NCI-H774 (cell line): ENCODE data around the gene FOXJ1.
"Not testable (repeated sequence)": the region's sequence is repeated elsewhere in the genome, so short reads cannot be mapped to it uniquely, and the experiment has no call there.

Experiments
- DNase-seq: peaks from one replicate; lab custom pipeline; 2025; lab: John Stamatoyannopoulos, UW

The FOXJ1 gene, protein sequence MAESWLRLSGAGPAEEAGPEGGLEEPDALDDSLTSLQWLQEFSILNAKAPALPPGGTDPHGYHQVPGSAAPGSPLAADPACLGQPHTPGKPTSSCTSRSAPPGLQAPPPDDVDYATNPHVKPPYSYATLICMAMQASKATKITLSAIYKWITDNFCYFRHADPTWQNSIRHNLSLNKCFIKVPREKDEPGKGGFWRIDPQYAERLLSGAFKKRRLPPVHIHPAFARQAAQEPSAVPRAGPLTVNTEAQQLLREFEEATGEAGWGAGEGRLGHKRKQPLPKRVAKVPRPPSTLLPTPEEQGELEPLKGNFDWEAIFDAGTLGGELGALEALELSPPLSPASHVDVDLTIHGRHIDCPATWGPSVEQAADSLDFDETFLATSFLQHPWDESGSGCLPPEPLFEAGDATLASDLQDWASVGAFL

GRCh38 chr17:76141212-76142038 lies at the start of gene FOXJ1:
Gene FOXJ1 (minus strand): TSS chr17:76141245. CDS start chr17:76140395, 850 bp downstream.
- DNase-seq, result peak; percentile 95

DNA sequence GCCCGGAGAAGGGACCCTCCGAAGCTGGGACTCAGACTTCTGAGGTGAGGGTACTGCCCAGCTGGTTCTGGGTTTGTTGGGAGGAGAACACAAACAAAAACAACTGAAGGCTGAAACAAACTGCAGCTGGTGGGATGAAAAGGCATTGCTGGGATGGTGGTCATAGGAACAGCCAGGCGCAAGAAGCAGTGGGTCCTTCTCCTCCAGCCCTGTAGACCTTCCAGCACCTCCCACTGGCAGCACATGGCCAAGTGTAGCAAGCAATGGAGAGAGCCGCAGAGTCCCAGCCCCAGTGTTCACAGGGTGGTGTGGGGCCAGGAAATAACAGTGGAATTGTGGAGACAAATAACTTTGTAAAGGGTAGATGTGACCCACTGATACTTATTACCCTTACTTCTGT lies 48.7 kb upstream of the FOXJ1 start:
- DNase-seq, result no peak

DNA sequence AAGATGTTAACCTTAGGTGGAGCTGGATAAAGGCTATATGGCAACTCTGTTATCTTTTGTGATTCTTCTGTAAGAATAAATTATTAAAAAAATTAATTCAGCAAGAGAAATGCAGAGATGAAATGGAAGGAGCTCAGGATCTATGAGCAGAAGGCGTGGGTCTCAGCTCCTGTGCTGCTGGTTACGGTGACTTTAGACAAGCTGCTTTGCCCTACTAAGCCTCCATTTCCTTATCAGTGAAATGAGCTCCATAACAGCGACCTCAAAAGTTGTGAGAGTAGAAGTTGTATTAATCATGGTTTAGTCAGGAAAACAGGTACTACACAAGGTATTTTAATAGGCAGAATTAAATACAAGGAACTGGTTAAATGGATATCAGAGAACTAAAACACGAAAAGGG lies 48.2 kb upstream of the FOXJ1 start:
- DNase-seq, result no peak

GRCh38 chr17:76188213-76189016 lies 47.4 kb upstream of the FOXJ1 start:
- DNase-seq, result no peak

DNA sequence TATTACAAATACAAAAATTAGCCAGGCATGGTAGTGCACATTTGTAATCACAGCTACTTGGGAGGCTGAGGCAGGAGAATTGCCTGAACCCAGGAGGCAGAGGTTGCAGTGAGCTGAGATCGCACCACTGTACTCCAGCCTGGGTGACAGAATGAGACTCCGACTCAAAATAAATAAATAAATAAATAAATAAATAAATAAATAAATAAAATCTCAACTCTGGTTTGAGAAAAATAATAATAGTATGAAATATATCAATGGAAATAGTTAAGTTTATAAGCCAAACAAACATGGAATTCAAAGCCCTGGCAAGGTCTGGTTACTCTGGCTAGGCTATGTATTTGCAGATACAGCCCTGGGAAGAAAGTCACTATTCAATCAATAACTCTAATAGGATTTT lies 45.7 kb upstream of the FOXJ1 start:
- DNase-seq, result not testable (repeated sequence)

- no peak for DNase-seq
Observed at GRCh38 chr17:76184290-76184689, 43.2 kb upstream of the FOXJ1 start.

- peak; percentile 91 for DNase-seq
Observed at GRCh38 chr17:76182016-76182764, 41.1 kb upstream of the FOXJ1 start.

DNA sequence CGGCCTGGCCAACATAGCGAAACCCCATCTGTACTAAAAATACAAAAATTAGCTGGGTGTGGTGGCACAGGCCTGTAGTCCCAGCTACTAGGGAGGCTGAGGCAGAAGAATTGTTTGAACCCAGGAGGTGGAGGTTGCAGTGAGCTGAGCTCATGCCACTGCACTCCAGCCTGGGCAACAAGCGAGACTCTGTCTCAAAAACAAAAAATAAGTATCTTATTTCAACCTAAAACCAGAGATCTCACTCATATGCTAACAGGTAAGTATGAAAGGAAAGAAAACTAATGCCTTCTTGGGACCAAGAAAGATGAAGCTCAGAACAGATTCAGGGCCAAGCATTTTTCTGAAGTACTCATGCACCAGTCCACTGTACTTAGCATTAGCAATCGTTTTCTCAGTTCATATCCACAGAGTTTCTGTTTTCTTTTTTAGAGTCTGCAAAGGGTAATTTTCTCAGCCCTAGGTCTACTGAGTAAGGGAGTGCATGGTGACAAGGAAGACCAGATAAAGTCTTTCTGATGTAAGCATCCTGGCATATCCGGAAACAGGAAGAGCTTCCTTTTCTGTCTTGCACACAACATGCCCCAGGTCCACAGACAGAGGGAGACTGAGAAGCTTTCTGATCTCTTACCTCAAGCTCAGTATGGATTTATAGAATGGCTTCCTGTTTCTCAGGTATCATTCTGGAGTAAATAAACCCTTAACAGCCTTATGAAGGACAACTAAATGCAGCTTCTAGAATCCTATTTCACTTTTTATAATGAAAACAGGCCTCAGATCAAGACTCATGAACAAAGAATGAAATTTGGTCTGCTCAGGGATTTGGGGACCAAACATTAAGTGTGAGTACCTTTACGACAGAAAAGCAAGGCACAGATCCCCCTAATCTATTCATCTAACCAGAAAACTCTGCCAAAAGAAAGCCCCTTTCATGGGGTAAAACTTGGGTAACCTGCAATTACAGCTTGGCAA lies 38.7 kb upstream of the FOXJ1 start:
- DNase-seq, result no peak

- no peak for DNase-seq
Observed at GRCh38 chr17:76178124-76178523, 37.1 kb upstream of the FOXJ1 start.

GRCh38 chr17:76176701-76177574 lies 35.9 kb upstream of the FOXJ1 start:
- DNase-seq, result no peak

DNA sequence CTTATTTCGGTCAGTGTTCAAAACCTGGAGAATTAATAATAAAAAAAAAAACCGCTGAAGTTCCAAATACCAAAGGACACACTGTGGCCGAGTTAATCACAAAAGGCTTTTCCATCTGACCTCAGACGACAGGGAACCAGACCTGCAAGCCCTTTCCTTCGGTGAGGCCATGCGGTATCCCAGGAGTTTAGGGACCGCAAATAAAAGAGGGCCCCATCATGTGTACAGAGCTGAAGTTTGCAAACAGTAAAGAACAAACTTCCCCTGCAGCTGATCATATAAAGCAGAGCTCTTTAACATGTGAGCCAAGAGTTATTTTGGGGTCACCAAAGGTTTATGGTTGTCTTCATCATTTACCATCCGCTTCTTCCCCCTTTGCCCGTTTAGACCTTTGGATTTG lies 33.0 kb upstream of the FOXJ1 start:
- peak; percentile 66 for DNase-seq

DNA sequence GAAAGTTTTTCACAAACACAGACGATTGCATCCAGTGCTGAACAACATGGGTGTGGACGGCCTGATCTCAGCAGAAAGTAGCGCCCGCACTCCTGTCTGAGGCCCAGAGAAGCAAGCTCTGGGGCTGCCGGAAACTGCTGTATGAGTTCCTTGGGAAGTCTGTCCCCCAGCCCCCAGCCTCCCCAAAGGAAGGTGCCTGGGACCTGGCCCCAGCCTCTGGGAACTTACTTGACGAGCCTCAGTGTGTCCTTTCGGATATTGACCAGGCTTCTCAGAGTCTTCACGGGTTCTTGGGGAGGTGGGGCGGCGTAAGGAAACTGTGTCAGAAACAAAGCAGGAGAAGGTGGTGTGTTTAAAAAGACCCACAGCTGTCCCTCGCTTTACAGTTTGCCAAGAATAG lies 32.4 kb upstream of the FOXJ1 start:
- no peak for DNase-seq

DNA sequence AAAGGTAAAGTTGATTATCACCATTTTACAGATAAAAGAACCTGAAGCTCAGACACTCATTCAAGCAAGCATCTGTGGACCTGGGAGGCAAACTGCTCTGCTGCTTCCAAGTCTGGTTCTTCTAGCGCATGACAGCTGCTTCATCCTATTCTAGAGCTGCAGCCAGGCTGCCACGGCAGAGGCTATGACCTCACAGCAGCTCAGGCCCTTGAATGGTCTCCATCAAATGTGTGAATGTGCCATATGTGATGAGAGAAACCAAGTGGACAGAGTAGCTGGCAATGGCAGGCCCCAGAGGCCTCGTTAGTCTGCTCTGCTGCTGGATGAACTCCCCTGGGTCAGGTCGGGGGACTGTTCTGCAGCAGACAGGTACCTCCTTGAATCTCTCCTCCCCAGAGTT lies 30.7 kb upstream of the FOXJ1 start:
- DNase-seq, result peak; percentile 10

GRCh38 chr17:76170114-76170513 lies 29.1 kb upstream of the FOXJ1 start:
- no peak for DNase-seq

DNA sequence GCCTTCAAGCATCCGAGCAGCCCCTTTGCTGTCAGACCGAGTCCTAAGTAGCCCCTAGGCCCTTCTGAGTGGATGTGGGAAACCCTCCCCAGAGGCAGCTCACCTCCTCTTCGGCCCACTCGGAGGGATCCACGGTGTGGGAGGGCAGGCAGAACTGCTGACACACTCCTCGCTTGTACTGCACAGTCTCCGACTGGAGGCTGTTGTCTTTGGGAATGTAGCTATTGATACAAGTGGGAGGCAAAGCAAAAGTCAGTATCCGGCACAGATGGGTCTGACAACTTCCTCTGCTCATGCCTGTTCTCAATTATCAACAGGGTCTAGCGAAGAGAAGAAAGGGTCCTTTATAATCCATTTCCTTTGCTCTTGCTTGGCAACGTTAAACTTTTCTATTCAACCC lies 25.9 kb upstream of the FOXJ1 start:
- DNase-seq, result no peak

DNA sequence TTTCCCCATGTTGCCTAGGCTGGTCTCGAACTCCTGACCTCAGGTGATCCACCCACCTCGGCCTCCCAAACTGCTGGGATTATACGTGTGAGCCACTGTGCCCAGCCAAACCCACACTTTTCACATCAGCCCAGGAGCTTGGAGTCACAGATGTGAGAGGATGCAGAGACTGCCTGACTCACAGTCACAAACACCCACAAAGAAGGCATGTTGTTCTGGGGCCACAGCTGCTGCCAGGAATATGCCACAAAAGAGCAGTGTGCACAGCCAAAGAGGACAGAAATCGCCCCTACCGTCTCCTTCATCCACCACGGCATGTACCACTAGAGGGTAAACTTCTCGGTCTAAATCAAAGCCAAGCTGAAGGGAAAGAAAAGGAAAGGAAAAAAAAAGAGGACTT lies 25.1 kb upstream of the FOXJ1 start:
- DNase-seq, result no peak

DNA sequence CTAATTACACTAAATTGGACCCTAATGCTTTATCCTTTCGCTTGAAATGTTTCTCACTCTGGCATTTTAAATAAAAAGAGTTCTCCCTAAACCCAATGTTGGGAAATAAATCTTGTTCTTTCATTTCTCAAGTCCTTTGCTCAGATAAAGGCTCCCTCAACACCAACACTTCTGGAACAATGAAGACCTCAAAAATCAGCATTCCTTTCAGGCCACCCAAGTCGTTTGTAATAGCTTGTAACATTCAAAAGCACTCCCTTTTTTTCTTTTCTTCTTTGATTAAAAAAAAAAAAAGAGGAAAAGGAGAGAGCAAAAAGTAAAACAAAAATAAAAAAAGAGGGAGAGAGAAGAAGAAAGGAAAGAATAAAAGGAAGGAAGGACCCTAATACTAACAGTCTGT lies 23.3 kb upstream of the FOXJ1 start:
- DNase-seq, result no peak

GRCh38 chr17:76163919-76164318 lies 22.9 kb upstream of the FOXJ1 start:
- no peak for DNase-seq

DNA sequence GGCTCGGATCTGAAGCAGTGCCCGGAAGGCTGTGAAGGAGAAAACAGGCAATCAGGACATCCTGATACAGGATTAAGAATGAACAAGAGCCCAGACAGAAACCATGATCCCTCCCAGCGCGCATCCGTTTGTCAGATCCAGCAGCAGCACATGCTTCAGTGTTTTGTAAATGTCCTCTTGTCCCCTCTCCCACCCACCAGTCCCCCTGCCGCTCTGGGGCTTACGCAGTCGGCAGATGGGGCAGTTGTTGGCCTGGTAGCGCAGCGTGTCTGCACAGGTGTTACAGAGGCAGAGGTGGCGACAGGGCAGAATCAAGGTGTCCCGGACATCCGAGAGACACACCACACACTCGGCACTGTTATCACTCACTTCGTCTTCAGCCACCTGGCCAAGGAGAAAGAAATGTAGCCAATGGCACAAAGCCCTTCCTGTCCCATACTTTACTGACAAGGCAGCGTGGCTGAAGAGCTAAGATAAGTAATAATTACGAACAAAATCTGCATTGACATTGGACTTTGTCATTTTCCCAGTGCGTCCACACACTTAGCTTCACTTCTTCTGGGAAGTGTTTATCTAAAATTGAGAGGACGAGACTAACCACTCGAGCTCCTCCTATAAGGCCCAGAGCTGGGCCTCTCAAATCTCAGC lies 20.7 kb upstream of the FOXJ1 start:
- DNase-seq, result no peak
